Measurements from ENCODE around the gene GABBR1. TPM values are rescaled to one million over a fixed set of nuclear protein-coding genes. Genes with fewer than 3 reads are reported as not detected.
A peak's percentile ranks its signal among the peaks of the same experiment; 100 is the strongest.

GABBR1 gene
- total and polyA plus RNA-seq, 2 of the 13 experiments (the other 11 are each of a cell fraction or from before 2014, with no cell fraction given): 0.07 to 0.37 TPM

- TF ChIP-seq UBTF (CRISPR knock-in tag; IDR thresholded peaks at IDR 0.05): peak; percentile 22; the same call in 1 of the 2 replicates
- TF ChIP-seq MXD3 (CRISPR knock-in tag; IDR thresholded peaks at IDR 0.05): no peak
- TF ChIP-seq POGZ (CRISPR knock-in tag; IDR thresholded peaks at IDR 0.05): peak; percentile 71
- TF ChIP-seq ZFP36L2 (CRISPR knock-in tag; IDR thresholded peaks at IDR 0.05): no peak
- peak; percentile 60; the same call in 1 of the 2 replicates for TF ChIP-seq FUBP1 (CRISPR knock-in tag; IDR thresholded peaks at IDR 0.05; ENCODE audit: borderline replicate concordance)
- TF ChIP-seq ZNF234 (CRISPR knock-in tag; conservative IDR thresholded peaks at IDR 0.05): no peak
- TF ChIP-seq ZNF644 (CRISPR knock-in tag; IDR thresholded peaks at IDR 0.05; ENCODE audit: low read depth): peak; percentile 23; the same call in 1 of the 2 replicates
- peak; percentile 73 for TF ChIP-seq ZFY (CRISPR knock-in tag; IDR thresholded peaks at IDR 0.05)
- 0 out of 2 replicates have a peak, but pooled peaks have one; percentile 21 for TF ChIP-seq NR2F6 (IDR thresholded peaks at IDR 0.05)
- no peak for TF ChIP-seq NR2F6 (CRISPR knock-in tag; IDR thresholded peaks at IDR 0.05)
- TF ChIP-seq ZNF766 (CRISPR knock-in tag; IDR thresholded peaks at IDR 0.05; ENCODE audit: borderline replicate concordance): peak; percentile 72; the same call in 1 of the 2 replicates
- TF ChIP-seq ZNF788 (CRISPR knock-in tag; IDR thresholded peaks at IDR 0.05; ENCODE audit: borderline replicate concordance): peak; percentile 31; the same call in 1 of the 2 replicates
- TF ChIP-seq NFKB2 (CRISPR knock-in tag; IDR thresholded peaks at IDR 0.05; ENCODE audit: borderline replicate concordance): peak; percentile 86; the same call in 1 of the 2 replicates
- TF ChIP-seq YEATS4 (CRISPR knock-in tag; IDR thresholded peaks at IDR 0.05; ENCODE audit: borderline replicate concordance): peak; percentile 64; the same call in 1 of the 2 replicates
- peak; percentile 56; the same call in 1 of the 2 replicates for TF ChIP-seq FOXJ3 (CRISPR knock-in tag; IDR thresholded peaks at IDR 0.05; ENCODE audit: borderline replicate concordance)
- TF ChIP-seq RFXANK (CRISPR knock-in tag; IDR thresholded peaks at IDR 0.05): peak; percentile 100
- TF ChIP-seq BORCS8-MEF2B (CRISPR knock-in tag; IDR thresholded peaks at IDR 0.05): peak; percentile 86
- TF ChIP-seq THRA (CRISPR knock-in tag; IDR thresholded peaks at IDR 0.05; ENCODE audit: borderline replicate concordance): peak; percentile 6; the same call in 1 of the 2 replicates
- no peak for TF ChIP-seq SNAI1 (CRISPR knock-in tag; IDR thresholded peaks at IDR 0.05; ENCODE audit: borderline replicate concordance)
- TF ChIP-seq ZFP90 (CRISPR knock-in tag; IDR thresholded peaks at IDR 0.05; ENCODE audit: borderline replicate concordance): peak; percentile 82; the same call in 1 of the 2 replicates
- TF ChIP-seq HNRNPUL1 (IDR thresholded peaks at IDR 0.05; ENCODE audit: low read depth, low read length): no peak
- TF ChIP-seq ZNF256 (CRISPR knock-in tag; conservative IDR thresholded peaks at IDR 0.05): 0 out of 2 replicates have a peak, but pooled peaks have one; percentile 51
- no peak for TF ChIP-seq ZNF17 (CRISPR knock-in tag; IDR thresholded peaks at IDR 0.05)
- TF ChIP-seq MEIS2 (CRISPR knock-in tag; IDR thresholded peaks at IDR 0.05): 0 out of 2 replicates have a peak, but pooled peaks have one; percentile 51
Observed at GRCh38 chr6:29649701-29650673, 17.0 kb upstream of the GABBR1 start (continued).
